Neural progenitor cell (in vitro differentiated cells): ENCODE measurements around the gene HMX2.

ENCODE experiments used
- EZH2 ChIP-seq: fragments of 200-600 bp; sonication (generic); IDR thresholded peaks from 2 replicates; pipeline ENCODE4 v1.6.1; 2017; ENCODE audit warnings: antibody characterized with exemption, mild to moderate bottlenecking, moderate library complexity
- TF ChIP-seq, protein P1 (sequence below): fragments of 200-600 bp; sonication (generic); IDR thresholded peaks from 2 replicates; pipeline ENCODE4 v1.5.1; 2017; ENCODE audit warnings: antibody characterized with exemption, mild to moderate bottlenecking

DNA sequence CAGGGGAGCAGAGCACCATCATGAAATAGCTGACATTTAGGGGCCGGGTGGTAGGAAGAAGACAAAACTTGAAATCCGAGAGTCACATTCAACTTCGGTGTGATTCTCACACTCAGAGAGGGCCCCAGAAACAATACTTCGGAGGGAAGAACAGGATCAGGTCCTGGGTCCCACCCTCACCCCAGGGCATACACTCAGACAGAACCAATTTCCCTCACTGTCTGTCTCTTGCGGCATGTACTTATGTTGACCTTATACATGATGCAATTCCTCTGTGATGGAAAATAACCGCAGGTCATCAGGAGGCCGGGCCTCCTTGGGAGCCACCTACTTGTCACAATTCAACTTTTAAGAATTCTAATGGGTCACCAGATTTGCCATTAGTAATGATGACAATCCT, 38.5 kb upstream of the HMX2 start:
- no peak for TF ChIP-seq EZH2
- TF ChIP-seq, protein P1, sequence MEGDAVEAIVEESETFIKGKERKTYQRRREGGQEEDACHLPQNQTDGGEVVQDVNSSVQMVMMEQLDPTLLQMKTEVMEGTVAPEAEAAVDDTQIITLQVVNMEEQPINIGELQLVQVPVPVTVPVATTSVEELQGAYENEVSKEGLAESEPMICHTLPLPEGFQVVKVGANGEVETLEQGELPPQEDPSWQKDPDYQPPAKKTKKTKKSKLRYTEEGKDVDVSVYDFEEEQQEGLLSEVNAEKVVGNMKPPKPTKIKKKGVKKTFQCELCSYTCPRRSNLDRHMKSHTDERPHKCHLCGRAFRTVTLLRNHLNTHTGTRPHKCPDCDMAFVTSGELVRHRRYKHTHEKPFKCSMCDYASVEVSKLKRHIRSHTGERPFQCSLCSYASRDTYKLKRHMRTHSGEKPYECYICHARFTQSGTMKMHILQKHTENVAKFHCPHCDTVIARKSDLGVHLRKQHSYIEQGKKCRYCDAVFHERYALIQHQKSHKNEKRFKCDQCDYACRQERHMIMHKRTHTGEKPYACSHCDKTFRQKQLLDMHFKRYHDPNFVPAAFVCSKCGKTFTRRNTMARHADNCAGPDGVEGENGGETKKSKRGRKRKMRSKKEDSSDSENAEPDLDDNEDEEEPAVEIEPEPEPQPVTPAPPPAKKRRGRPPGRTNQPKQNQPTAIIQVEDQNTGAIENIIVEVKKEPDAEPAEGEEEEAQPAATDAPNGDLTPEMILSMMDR: no peak
